Body of pancreas (tissue), 4 donors: Measurements from ENCODE around the gene RSBN1L. TPM values are rescaled to one million over a fixed set of nuclear protein-coding genes. Genes with fewer than 3 reads are reported as not detected.

Source experiments
- ATAC-seq: fragments of 150-250 bp; one replicate; pipeline ENCODE4 v1.9.1; 2016
- DNase-seq, 4 donors: peaks; one replicate each; pipeline ENCODE4 v3.0.0-alpha.2; 2019
- H3K27ac ChIP-seq, 4 donors: fragments of 200-600 bp; sonication (generic); 1 replicate in 3 of 4; 2 replicates in 1 of 4; pipeline versions ENCODE4 v1.5.1 to v1.6.1; 2016 to 2019; ENCODE audit warnings: mild to moderate bottlenecking in 1 of 4, mixed read lengths in 1 of 4, moderate library complexity in 1 of 4
- H3K27me3 ChIP-seq, 2 donors: fragments of 200-600 bp; sonication (generic); one replicate each; pipeline ENCODE4 v1.6.0; 2016; ENCODE audit warnings: mild to moderate bottlenecking in 1 of 2
- H3K36me3 ChIP-seq, 2 donors: fragments of 200-600 bp; sonication (generic); replicated peaks in 1 of 2; 2 replicates each; pipeline ENCODE4 v1.5.1; 2016; ENCODE audit warnings: low read depth in 2 of 2; ENCODE audit not compliant: insufficient read depth in 1 of 2
- H3K4me1 ChIP-seq: fragments of 200-600 bp; sonication (generic); one replicate; pipeline ENCODE4 v1.6.0; 2016
- H3K4me3 ChIP-seq, 2 donors: fragments of 200-600 bp; sonication (generic); 1 replicate in 1 of 2; 2 replicates in 1 of 2; pipeline ENCODE4 v1.5.1; 2016 to 2019
- H3K9me3 ChIP-seq, 3 donors: fragments of 200-600 bp; sonication (generic); 1 replicate in 2 of 3; 2 replicates in 1 of 3; pipeline ENCODE4 v1.5.1; 2016
- POLR2A ChIP-seq, 3 donors: fragments of 450-650 bp; IDR thresholded peaks; one replicate each; pipeline ENCODE4 v1.6.1; 2016; ENCODE audit warnings: antibody characterized with exemption in 3 of 3, mild to moderate bottlenecking in 2 of 3
- WGBS, 2 donors: methylation state at CpG; one replicate each; pipeline ENCODE4 v1.1.5; 2017; 5-methylcytosine and 5-hydroxymethylcytosine counted together
- intact Hi-C: fragments of 100-400 bp; cut with DNase I; formaldehyde crosslinking; loops from one replicate; pipeline ENCODE4 v1.15.1; 2023
- total RNA-seq, 2 donors: library from RNA; depleted of rRNA; stranded (reverse); fragments of >200 nt; gene quantifications; one replicate each; pipeline ENCODE4 v1.1.0, GENCODE V29; 2016
- TF ChIP-seq, protein P1 (sequence below), 7 experiments: fragments of 450-650 bp in 4 of 7; fragments of 200-600 bp in 3 of 7; sonication (generic) in 3 of 7; IDR thresholded peaks; one replicate each; pipeline ENCODE4 v1.5.1; 2016 to 2019; ENCODE audit warnings: antibody characterized with exemption in 7 of 7

Gene RSBN1L
- total RNA-seq, 2 donors from 2014 or later = 15.8 to 16.2 TPM

DNA sequence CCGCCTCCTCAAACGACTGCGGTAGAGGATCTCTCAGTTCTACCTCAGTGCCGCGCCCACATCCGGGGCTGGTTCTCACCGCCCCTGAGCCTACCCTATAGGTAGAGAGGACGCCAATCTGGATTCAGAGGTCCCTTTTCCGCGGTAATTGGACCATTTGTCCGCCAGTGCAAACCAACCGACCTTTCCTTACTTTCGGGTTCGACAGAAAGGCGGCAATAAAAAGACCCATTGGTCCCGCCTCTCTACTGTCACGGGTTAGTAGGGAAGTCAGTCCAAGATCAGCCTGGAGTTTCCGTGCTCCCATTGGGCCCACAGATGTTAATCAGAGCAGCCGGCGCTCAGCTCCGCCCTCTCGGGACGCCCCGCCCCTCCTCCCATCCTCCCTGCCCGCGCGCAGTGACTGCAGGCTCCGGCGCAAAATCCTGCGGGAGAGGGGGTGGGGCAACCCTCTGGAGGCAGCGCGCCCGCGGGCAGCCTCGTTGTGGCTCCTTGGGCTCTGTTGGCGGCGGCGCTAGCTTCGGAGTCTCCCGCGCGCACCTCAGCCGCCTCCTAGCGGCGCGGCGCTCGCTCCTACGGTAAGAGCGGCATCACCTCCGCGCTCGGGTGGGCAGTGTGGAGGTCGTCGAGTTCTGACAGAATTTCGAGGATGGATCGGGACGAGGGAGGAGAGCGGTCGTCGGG lies 102.3 kb downstream of the RSBN1L start, which contains the start of the genes PHTF2 and TMEM60:
TSS of gene PHTF2 (plus strand) at position 380 of the 684 bp plus-strand sequence.
TSS of gene TMEM60 (minus strand) at position 41 of the 684 bp plus-strand sequence. CDS start 4,061 bp downstream, outside the sequence.
- H3K27ac ChIP-seq = peak within 1 kb of the TSS; percentile 79 to 90 (median 86)
- H3K9me3 ChIP-seq = no peaks in the 10 kb centered on the region
- H3K27me3 ChIP-seq = no peaks in the 10 kb centered on the region
- intact Hi-C loops = no loop called here
- TF ChIP-seq POLR2A (IDR thresholded peaks at IDR 0.05) = peak; percentile 77 to 90 (median 89)
- TF ChIP-seq, protein P1, sequence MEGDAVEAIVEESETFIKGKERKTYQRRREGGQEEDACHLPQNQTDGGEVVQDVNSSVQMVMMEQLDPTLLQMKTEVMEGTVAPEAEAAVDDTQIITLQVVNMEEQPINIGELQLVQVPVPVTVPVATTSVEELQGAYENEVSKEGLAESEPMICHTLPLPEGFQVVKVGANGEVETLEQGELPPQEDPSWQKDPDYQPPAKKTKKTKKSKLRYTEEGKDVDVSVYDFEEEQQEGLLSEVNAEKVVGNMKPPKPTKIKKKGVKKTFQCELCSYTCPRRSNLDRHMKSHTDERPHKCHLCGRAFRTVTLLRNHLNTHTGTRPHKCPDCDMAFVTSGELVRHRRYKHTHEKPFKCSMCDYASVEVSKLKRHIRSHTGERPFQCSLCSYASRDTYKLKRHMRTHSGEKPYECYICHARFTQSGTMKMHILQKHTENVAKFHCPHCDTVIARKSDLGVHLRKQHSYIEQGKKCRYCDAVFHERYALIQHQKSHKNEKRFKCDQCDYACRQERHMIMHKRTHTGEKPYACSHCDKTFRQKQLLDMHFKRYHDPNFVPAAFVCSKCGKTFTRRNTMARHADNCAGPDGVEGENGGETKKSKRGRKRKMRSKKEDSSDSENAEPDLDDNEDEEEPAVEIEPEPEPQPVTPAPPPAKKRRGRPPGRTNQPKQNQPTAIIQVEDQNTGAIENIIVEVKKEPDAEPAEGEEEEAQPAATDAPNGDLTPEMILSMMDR (IDR thresholded peaks at IDR 0.05) = peak; percentile 31 to 78 (median 61)
- ATAC-seq (peak; percentile 94), DNase-seq (peak; percentile 99 to 100 (median 99))
- peaks cover 29% of the 10 kb centered on the region for H3K4me1 ChIP-seq
- WGBS, 2 donors = 0 to 1% methylated on average over 32 to 61 of the region's 61 CpGs
- no peaks in the 10 kb centered on the region for H3K36me3 ChIP-seq
- peak within 1 kb of the TSS; percentile 98 for H3K4me3 ChIP-seq

DNA sequence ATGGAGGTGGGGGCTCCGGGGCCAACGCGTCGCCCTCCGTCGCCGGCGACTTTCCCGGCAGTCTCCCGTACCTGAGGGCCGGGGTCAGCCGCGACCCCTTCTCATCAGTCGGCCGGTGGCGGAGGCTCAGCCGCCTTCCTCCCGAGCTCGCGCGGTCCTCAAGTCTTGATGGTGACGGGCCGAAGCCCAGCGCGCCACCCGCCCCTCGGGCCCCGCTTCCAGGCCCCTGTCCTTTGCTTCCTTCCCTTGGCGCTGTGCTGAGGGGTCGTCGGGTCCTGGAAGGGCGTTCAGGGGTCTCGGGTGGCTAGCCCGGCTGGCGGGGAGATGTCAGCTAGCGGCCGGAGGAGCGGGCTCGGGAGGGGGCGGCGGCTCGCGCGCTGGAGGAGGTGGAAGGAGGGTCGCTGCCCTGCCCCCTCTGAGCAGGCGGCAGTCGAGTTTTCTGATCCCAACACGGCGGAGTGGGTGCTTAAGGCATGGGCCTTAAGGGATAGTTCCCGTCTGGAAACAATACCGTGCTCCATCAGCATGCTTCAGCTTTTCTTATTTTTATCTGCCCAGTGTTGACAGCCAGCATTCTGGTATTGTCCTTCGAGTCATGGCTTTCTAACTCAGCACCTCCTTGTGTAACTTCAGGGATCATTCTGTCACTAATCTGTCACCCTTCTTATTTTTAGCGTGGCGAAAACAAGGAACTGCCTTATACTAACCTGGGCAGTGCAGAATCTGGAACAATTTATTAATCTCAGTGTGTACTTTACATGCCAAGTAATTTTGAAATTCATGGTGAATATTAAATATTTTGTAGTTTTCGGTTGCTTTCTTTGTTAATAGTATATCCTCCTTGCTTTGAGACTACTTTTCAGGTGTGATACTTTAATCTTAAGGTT lies 103.1 kb downstream of the RSBN1L start:
- intact Hi-C loops = no loop called here
- Histone ChIP-seq H3K4me1 (peaks cover 25% of the 10 kb centered on the region), H3K27ac (peak overlapping the region; percentile 48 to 90 (median 86)), H3K4me3 (peak overlapping the region; percentile 79 to 98), H3K9me3 (no peaks in the 10 kb centered on the region), H3K36me3 (no peaks in the 10 kb centered on the region), H3K27me3 (no peaks in the 10 kb centered on the region)
- WGBS, 2 donors = 0 to 1% methylated on average over 22 to 43 of the region's 55 CpGs
- ATAC-seq (no peak), DNase-seq (peak; percentile 26 to 46 (median 32))
- TF ChIP-seq, protein P1 (IDR thresholded peaks at IDR 0.05) = no peak
- no peak for TF ChIP-seq POLR2A (IDR thresholded peaks at IDR 0.05)

DNA sequence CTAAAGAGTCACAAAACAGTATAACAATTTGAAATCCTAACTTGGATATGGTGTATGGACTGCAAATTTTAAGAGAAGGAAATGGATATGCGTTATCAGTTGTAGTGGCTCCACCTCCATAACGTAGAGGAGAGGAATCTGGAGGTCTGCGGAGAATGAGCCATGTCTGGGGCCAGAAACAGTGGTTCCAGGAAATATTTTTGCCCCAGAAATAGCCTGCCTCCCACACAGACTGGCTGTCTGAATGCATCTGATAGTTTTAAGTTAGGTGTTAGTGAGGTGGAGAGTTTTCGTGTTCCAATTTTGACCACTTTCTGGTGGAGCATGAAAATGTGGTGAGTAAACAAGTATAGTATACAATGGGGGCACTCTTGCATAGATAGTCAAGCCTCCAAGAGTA lies 103.9 kb downstream of the RSBN1L start:
- ATAC-seq = no peak
- 35 to 45% methylated on average over 4 of the region's 4 CpGs for WGBS, 2 donors
- peaks cover 19% of the 10 kb centered on the region for H3K4me1 ChIP-seq
- TF ChIP-seq, protein P1 (IDR thresholded peaks at IDR 0.05) = no peak
- TF ChIP-seq POLR2A (IDR thresholded peaks at IDR 0.05) = no peak
- H3K36me3 ChIP-seq = no peaks in the 10 kb centered on the region
- H3K9me3 ChIP-seq = no peaks in the 10 kb centered on the region
- no peaks in the 10 kb centered on the region for H3K27me3 ChIP-seq
- DNase-seq = no peak
- intact Hi-C loops = no loop called here
- no peak overlapping the region for H3K27ac ChIP-seq
- no peak overlapping the region for H3K4me3 ChIP-seq

DNA sequence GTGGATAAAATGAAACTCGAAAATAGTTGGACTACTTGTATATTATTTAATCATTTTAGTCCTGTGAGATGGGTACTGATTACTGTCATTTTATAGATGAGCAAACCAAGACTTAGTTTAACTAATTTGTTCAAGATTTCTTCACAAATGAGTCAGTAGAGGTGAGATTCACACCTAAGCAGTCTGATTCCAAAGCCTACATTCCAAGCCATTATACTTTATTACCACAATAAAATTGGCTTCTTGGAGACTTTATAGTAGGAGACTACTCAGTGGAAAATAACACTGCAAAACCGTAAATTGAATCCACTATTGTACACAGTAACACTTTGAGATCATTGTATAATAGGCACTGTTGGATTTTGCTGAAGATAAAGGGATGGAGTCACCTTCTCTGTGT lies 104.5 kb downstream of the RSBN1L start:
- no peak overlapping the region for H3K4me3 ChIP-seq
- ATAC-seq = no peak
- no peaks in the 10 kb centered on the region for H3K36me3 ChIP-seq
- H3K27me3 ChIP-seq = no peaks in the 10 kb centered on the region
- DNase-seq = no peak
- WGBS, 2 donors = 82 to 83% methylated on average over 2 of the region's 2 CpGs
- peaks cover 19% of the 10 kb centered on the region for H3K4me1 ChIP-seq
- TF ChIP-seq POLR2A (IDR thresholded peaks at IDR 0.05) = no peak
- TF ChIP-seq, protein P1 (IDR thresholded peaks at IDR 0.05) = no peak
- H3K9me3 ChIP-seq = no peaks in the 10 kb centered on the region
- intact Hi-C loops = no loop called here
- H3K27ac ChIP-seq = no peak overlapping the region
